T-helper 1 cell treated with Interleukin-12 subunit alpha and Interleukin-12 subunit beta and Interleukin-4 antibody, amounts not matched to agents 30 μg/mL and 1 μg/mL, for 36 hours (primary cell): ENCODE data around the gene KIF21B.

Experiments used
- H3K27ac Mint-ChIP-seq: one replicate; pipeline ENCODE4 v1.8.0; 2021; ENCODE audit warnings: mild to moderate bottlenecking, mixed read lengths
- H3K27me3 Mint-ChIP-seq: one replicate; pipeline ENCODE4 v1.8.0; 2021; ENCODE audit warnings: low read depth, mixed read lengths
- H3K36me3 Mint-ChIP-seq: one replicate; pipeline ENCODE4 v1.8.0; 2021; ENCODE audit warnings: low read depth, mixed read lengths
- H3K4me1 Mint-ChIP-seq: one replicate; pipeline ENCODE4 v1.8.0; 2021; ENCODE audit warnings: low read depth, mixed read lengths
- H3K4me3 Mint-ChIP-seq: one replicate; pipeline ENCODE4 v1.8.0; 2021; ENCODE audit warnings: mild to moderate bottlenecking, moderate library complexity, mixed read lengths
- H3K9me3 Mint-ChIP-seq: one replicate; pipeline ENCODE4 v1.8.0; 2021; ENCODE audit warnings: mixed read lengths

Gene KIF21B

GRCh38 chr1:201019321-201019977 is 4.1 kb downstream of the KIF21B start:
- peak overlapping the region; percentile 97 for H3K27ac Mint-ChIP-seq
- no peaks in the 10 kb centered on the region for H3K9me3 Mint-ChIP-seq
- peaks cover 19% of the 10 kb centered on the region for H3K36me3 Mint-ChIP-seq
- H3K4me3 Mint-ChIP-seq = peak overlapping the region; percentile 98
- peaks cover 79% of the 10 kb centered on the region for H3K4me1 Mint-ChIP-seq
- no peaks in the 10 kb centered on the region for H3K27me3 Mint-ChIP-seq

- H3K36me3 Mint-ChIP-seq = peaks cover 18% of the 10 kb centered on the region
- H3K27me3 Mint-ChIP-seq = no peaks in the 10 kb centered on the region
- peak overlapping the region; percentile 17 for H3K4me3 Mint-ChIP-seq
- peaks cover 87% of the 10 kb centered on the region for H3K4me1 Mint-ChIP-seq
- no peaks in the 10 kb centered on the region for H3K9me3 Mint-ChIP-seq
- H3K27ac Mint-ChIP-seq = peak overlapping the region; percentile 97
These were observed 5.7 kb downstream of the KIF21B start for GRCh38 chr1:201017828-201018163.

- H3K4me3 Mint-ChIP-seq = peak overlapping the region; percentile 53
- peaks cover 11% of the 10 kb centered on the region for H3K36me3 Mint-ChIP-seq
- no peaks in the 10 kb centered on the region for H3K27me3 Mint-ChIP-seq
- no peaks in the 10 kb centered on the region for H3K9me3 Mint-ChIP-seq
- H3K27ac Mint-ChIP-seq = peak overlapping the region; percentile 97
- peaks cover 87% of the 10 kb centered on the region for H3K4me1 Mint-ChIP-seq
These were observed 6.3 kb downstream of the KIF21B start for GRCh38 chr1:201016943-201017827.

- H3K9me3 Mint-ChIP-seq = no peaks in the 10 kb centered on the region
- H3K27ac Mint-ChIP-seq = peak overlapping the region; percentile 82
- peaks cover 88% of the 10 kb centered on the region for H3K4me1 Mint-ChIP-seq
- H3K36me3 Mint-ChIP-seq = peaks cover 8% of the 10 kb centered on the region
- no peaks in the 10 kb centered on the region for H3K27me3 Mint-ChIP-seq
- H3K4me3 Mint-ChIP-seq = no peak overlapping the region
These were observed 7.3 kb downstream of the KIF21B start for GRCh38 chr1:201016211-201016651.

- H3K4me3 Mint-ChIP-seq = peak overlapping the region; percentile 53
- H3K36me3 Mint-ChIP-seq = peaks cover 8% of the 10 kb centered on the region
- peaks cover 86% of the 10 kb centered on the region for H3K4me1 Mint-ChIP-seq
- no peaks in the 10 kb centered on the region for H3K27me3 Mint-ChIP-seq
- H3K9me3 Mint-ChIP-seq = no peaks in the 10 kb centered on the region
- H3K27ac Mint-ChIP-seq = peak overlapping the region; percentile 82
These were observed 7.9 kb downstream of the KIF21B start for GRCh38 chr1:201015551-201016091.

GRCh38 chr1:201014816-201015200 is 8.7 kb downstream of the KIF21B start:
- H3K4me3 Mint-ChIP-seq = peak overlapping the region; percentile 14
- H3K4me1 Mint-ChIP-seq = peaks cover 78% of the 10 kb centered on the region
- H3K27ac Mint-ChIP-seq = peak overlapping the region; percentile 38
- H3K36me3 Mint-ChIP-seq = peaks cover 8% of the 10 kb centered on the region
- H3K27me3 Mint-ChIP-seq = no peaks in the 10 kb centered on the region
- no peaks in the 10 kb centered on the region for H3K9me3 Mint-ChIP-seq

- Mint-ChIP-seq H3K4me1 (peaks cover 75% of the 10 kb centered on the region), H3K27ac (peak overlapping the region; percentile 85), H3K4me3 (peak overlapping the region; percentile 14), H3K36me3 (peaks cover 6% of the 10 kb centered on the region), H3K9me3 (no peaks in the 10 kb centered on the region), H3K27me3 (no peaks in the 10 kb centered on the region)
These were observed 9.3 kb downstream of the KIF21B start for GRCh38 chr1:201013991-201014815.

GRCh38 chr1:201013031-201013485 is 10.5 kb downstream of the KIF21B start:
- Mint-ChIP-seq H3K27ac (peak overlapping the region; percentile 85), H3K27me3 (no peaks in the 10 kb centered on the region), H3K4me1 (peaks cover 67% of the 10 kb centered on the region), H3K36me3 (peaks cover 1% of the 10 kb centered on the region), H3K4me3 (peak overlapping the region; percentile 60), H3K9me3 (no peaks in the 10 kb centered on the region)

- no peaks in the 10 kb centered on the region for H3K9me3 Mint-ChIP-seq
- no peaks in the 10 kb centered on the region for H3K27me3 Mint-ChIP-seq
- H3K27ac Mint-ChIP-seq = peak overlapping the region; percentile 6
- peaks cover 54% of the 10 kb centered on the region for H3K4me1 Mint-ChIP-seq
- H3K4me3 Mint-ChIP-seq = no peak overlapping the region
- no peaks in the 10 kb centered on the region for H3K36me3 Mint-ChIP-seq
These were observed 11.9 kb downstream of the KIF21B start for GRCh38 chr1:201011616-201012015.

GRCh38 chr1:201009962-201010645 is 13.4 kb downstream of the KIF21B start:
- peaks cover 2% of the 10 kb centered on the region for H3K36me3 Mint-ChIP-seq
- H3K27me3 Mint-ChIP-seq = no peaks in the 10 kb centered on the region
- no peaks in the 10 kb centered on the region for H3K9me3 Mint-ChIP-seq
- H3K4me3 Mint-ChIP-seq = no peak overlapping the region
- no peak overlapping the region for H3K27ac Mint-ChIP-seq
- peaks cover 39% of the 10 kb centered on the region for H3K4me1 Mint-ChIP-seq

- H3K36me3 Mint-ChIP-seq = peaks cover 2% of the 10 kb centered on the region
- no peaks in the 10 kb centered on the region for H3K27me3 Mint-ChIP-seq
- H3K4me1 Mint-ChIP-seq = peaks cover 29% of the 10 kb centered on the region
- H3K4me3 Mint-ChIP-seq = no peak overlapping the region
- H3K27ac Mint-ChIP-seq = no peak overlapping the region
- no peaks in the 10 kb centered on the region for H3K9me3 Mint-ChIP-seq
These were observed 14.7 kb downstream of the KIF21B start for GRCh38 chr1:201008666-201009360.

- H3K36me3 Mint-ChIP-seq = peaks cover 9% of the 10 kb centered on the region
- H3K27ac Mint-ChIP-seq = no peak overlapping the region
- no peak overlapping the region for H3K4me3 Mint-ChIP-seq
These were observed 16.0 kb downstream of the KIF21B start for GRCh38 chr1:201007481-201007880.

GRCh38 chr1:201006450-201006849 is 17.1 kb downstream of the KIF21B start:
- H3K27ac Mint-ChIP-seq = no peak overlapping the region
- peaks cover 9% of the 10 kb centered on the region for H3K4me1 Mint-ChIP-seq
- H3K27me3 Mint-ChIP-seq = no peaks in the 10 kb centered on the region
- no peaks in the 10 kb centered on the region for H3K9me3 Mint-ChIP-seq
- H3K36me3 Mint-ChIP-seq = peaks cover 19% of the 10 kb centered on the region
- no peak overlapping the region for H3K4me3 Mint-ChIP-seq

More at GRCh38 chr1:201007481-201007880, 16.0 kb downstream of the KIF21B start:
- Mint-ChIP-seq H3K9me3 (no peaks in the 10 kb centered on the region), H3K4me1 (peaks cover 18% of the 10 kb centered on the region), H3K27me3 (no peaks in the 10 kb centered on the region)
